Superior temporal gyrus (tissue), 1 donor: ENCODE measurements around the gene IFNA14.
A peak's percentile ranks its signal among the peaks of the same experiment; 100 is the strongest.
"Not testable (repeated sequence)": the region's sequence is repeated elsewhere in the genome, so short reads cannot be mapped to it uniquely, and the experiment has no call there.

Experiments used
- DNase-seq: peaks from one replicate; pipeline ENCODE4 v3.0.0-alpha.2; 2016; ENCODE audit errors: extremely low spot score

IFNA14 gene

DNA sequence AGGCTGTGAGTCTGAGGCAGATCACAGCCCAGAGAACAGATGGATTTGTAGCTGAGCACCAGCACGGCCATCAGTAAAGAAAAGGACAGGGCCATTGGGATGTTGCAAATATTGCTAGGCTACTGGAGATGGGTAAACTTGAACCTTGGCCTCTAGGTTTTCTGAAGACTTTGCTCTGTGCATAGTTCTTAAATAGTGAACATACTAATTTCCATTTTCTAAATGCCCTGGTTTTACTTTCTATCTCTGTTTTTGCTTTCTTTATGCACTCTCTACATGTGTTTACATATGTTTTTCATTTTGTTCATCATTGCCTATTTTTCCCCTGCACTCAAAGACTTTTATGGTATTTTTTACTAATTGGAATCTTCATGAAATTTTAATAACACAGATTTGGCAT is 22.6 kb downstream of the IFNA14 start, which contains the start of gene IFNA16:
IFNA16 (minus strand) TSS at position 101 of the 400 bp plus-strand sequence; CDS start at position 95, 6 bp downstream.
- DNase-seq, result not testable (repeated sequence)

- not testable (repeated sequence) for DNase-seq
Observed at GRCh38 chr9:21213411-21214326, 26.1 kb downstream of the IFNA14 start.

- not testable (repeated sequence) for DNase-seq
Observed at GRCh38 chr9:21212160-21212559, 27.6 kb downstream of the IFNA14 start.

DNA sequence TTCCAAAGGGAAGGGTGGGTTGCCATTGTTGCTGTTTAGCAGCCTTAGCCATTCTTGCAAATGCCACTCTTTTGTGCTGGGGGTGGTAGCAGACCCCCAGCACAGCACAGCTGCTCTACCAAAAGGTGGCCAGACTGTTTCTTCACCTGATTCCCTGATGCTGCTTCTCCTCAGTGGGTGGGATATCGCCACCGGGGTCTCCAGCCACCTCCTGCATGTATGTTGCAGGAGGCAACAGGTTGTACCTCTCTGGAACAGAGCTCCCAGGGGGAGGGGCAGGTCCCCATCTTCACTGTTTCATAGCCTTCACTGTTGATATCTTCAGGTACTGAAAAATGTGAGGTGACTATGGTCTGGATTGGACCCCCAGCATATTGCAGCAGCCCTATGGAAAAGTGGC is 29.0 kb downstream of the IFNA14 start:
- DNase-seq, result not testable (repeated sequence)

DNA sequence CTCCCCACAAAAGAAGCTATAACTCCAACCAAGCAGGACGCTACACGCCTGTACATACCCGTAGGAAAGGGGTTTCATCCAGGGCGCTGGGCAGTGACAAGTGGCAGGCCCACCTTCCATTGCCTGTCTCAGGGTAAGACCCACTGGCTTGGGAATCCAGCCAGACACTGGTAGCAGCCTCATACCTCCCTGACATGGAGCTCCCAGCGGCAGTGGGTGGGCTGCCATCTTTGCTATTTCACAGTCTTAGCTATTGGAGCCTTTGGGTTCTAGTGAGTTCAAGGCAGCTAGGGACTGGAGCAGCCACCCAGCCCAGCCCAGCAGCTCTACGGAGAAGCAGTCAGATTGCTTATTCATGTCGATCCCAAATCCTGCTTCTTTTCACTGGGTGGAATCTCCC is 29.5 kb downstream of the IFNA14 start:
- no peak for DNase-seq

GRCh38 chr9:21207043-21207442 is 32.8 kb downstream of the IFNA14 start, which contains the start of gene IFNA10:
Gene IFNA10 (minus strand): TSS chr9:21207143. CDS start chr9:21207097, 46 bp downstream.
- not testable (repeated sequence) for DNase-seq

DNA sequence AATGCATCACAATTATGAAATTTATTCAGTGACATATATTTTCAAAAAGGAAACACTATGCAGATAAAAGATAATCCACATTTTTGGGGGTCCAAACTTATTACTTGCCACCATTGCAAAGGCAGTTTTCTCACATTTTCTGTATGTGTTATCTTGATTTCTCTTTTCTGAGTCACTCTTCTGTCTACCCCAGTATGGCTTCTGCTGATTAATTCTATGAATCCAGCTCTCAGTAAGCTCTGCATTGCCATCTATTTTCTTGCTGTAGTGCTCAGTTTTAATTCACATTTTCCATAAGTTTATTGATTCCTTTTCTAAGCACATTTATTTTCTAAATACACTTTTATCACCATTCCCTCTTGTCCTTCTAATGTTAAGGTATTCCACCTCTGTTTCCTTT is 34.6 kb downstream of the IFNA14 start:
- no peak for DNase-seq

GRCh38 chr9:21202105-21202504 is 37.7 kb downstream of the IFNA14 start, which contains the start of gene IFNA7:
Gene IFNA7 (minus strand): TSS chr9:21202205. CDS start chr9:21202165, 40 bp downstream.
- not testable (repeated sequence) for DNase-seq

DNA sequence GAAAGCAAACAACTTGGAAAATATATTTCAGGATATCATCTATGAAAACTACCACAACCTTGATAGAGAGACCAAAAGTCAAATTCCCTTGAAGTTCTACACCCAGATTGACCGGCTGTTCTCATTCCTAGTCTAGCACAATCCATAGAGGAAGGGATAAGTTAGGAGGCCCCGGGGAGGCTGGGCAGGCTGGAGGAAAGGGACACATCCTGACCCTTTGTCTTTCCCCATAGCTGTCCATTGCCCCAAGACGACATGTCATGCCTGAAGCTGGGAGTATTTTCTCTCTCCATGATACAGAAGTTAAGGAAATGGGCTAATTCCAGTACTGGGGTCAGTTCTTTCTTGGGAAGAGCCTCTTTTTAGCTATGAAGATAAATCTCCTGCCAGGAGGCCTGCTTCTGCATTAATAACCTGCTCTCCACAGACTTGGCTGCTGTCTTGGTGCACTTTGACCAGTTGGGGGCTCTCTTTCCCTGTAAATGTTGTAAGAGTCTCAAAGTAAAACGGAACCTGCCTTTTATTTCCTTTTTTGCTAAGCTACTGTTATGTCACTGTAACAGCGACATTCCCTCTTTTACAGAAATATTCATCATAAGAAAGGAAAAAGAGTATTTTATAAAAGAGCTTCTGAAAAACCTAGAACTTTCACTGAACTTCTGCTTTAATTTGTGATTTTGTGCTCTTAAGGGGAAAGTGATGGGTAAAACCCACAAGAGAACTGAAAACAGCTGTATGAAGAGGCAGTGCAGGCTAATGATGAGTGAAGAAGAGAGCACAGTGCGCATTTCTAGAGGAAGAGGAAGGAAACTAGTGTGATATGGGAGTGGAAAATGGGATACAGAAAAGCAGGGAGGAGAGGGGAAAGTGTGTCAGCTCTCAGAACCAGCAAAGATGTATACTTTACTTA is 44.7 kb downstream of the IFNA14 start:
- peak; percentile 48 for DNase-seq
